B cell (primary cell): ENCODE results near the gene NIPAL4.

Experiments used
- CTCF ChIP-seq: fragments of 200-600 bp; IDR thresholded peaks from one replicate; pipeline ENCODE4 v1.8.0; 2022; ENCODE audit warnings: antibody characterized with exemption, mild to moderate bottlenecking
- EZH2 ChIP-seq: IDR thresholded peaks from 2 replicates; pipeline ENCODE4 v1.6.1; 2012; ENCODE audit warnings: borderline replicate concordance, low read depth, mild to moderate bottlenecking, moderate library complexity, low read length; ENCODE audit not compliant: insufficient read depth, poor library complexity, severe bottlenecking

- TF ChIP-seq CTCF (no peak), EZH2 (no peak)
Observed at GRCh38 chr5:157473383-157474320, 13.6 kb downstream of the NIPAL4 start.
